Measurements from ENCODE around the gene CNTN6. TPM values are rescaled to one million over a fixed set of nuclear protein-coding genes. Genes with fewer than 3 reads are reported as not detected.
A peak's percentile ranks its signal among the peaks of the same experiment; 100 is the strongest.

The CNTN6 gene
- total and polyA plus RNA-seq, 8 donors, result 3.0 to 8.4 (median 6.7) TPM

DNA sequence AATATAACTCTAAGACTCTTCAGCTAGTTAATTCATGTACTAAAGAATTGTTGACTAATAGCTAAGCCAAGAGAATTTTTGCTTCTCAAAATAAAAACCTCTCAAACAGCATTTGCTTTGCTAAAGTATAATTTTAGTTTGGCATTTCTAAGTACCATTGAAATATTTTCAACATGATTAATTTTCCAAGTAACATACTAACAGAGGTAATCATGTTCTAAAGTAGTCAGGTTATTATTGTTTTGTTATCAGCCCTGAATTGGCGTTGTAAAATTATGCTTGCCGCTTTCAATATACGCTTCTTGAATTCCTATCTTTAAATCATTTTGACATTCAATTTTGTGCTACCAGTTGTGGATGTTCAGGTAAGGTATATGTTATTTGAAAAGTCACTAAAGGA is 134.3 kb downstream of the CNTN6 start:
- DNase-seq, result no peak
- H3K9me3 ChIP-seq, result no peaks in the 10 kb centered on the region
- TF ChIP-seq, protein P1, sequence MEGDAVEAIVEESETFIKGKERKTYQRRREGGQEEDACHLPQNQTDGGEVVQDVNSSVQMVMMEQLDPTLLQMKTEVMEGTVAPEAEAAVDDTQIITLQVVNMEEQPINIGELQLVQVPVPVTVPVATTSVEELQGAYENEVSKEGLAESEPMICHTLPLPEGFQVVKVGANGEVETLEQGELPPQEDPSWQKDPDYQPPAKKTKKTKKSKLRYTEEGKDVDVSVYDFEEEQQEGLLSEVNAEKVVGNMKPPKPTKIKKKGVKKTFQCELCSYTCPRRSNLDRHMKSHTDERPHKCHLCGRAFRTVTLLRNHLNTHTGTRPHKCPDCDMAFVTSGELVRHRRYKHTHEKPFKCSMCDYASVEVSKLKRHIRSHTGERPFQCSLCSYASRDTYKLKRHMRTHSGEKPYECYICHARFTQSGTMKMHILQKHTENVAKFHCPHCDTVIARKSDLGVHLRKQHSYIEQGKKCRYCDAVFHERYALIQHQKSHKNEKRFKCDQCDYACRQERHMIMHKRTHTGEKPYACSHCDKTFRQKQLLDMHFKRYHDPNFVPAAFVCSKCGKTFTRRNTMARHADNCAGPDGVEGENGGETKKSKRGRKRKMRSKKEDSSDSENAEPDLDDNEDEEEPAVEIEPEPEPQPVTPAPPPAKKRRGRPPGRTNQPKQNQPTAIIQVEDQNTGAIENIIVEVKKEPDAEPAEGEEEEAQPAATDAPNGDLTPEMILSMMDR (IDR thresholded peaks at IDR 0.05), result no peak
- H3K4me1 ChIP-seq, result no peaks in the 10 kb centered on the region
- H3K27me3 ChIP-seq, result no peaks in the 10 kb centered on the region
- peak; percentile 79 for ATAC-seq
- H3K4me3 ChIP-seq, result no peak overlapping the region
- H3K36me3 ChIP-seq, result no peaks in the 10 kb centered on the region
- no peak overlapping the region for H3K27ac ChIP-seq
- intact Hi-C loops (cut with DNase I), result no loop called here

DNA sequence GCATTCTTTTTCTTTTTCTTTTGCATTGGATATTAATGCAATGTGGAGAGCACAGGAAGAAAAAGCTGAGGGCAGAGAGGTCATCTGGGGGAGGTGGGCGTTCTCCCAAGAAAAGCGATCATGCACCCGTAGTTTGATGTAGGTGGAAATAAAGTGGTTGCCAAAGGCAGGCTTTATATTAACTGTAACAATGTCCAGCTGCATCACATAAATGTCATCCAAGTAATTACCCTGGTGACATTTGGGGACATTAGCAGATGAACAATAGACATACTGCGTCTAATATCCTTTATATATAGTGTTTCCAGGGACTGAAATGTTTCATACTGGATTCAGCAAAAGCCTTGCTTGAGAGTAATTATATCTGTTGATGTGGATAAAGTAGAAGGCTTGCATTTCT is 135.5 kb downstream of the CNTN6 start:
- no peak for DNase-seq

DNA sequence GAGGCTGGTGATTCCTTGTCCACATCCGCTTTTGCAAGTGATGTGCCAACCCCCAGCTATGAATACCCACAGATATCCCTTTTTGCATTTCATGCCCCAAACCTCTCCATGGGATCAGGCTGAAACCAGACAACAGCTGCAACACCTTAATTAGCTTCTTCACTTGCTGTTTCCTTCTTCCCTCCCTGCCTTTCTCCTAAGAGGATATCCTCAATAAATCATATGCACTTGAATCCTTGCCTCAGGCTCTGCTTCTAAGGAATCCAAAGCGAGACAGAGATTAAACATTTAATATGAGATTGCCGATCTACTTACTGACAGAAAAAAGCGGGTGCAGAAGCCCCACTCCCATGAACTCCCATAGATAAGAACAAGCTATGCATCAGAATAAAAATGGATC is 138.1 kb downstream of the CNTN6 start:
- TF ChIP-seq, protein P1 (IDR thresholded peaks at IDR 0.05), result no peak
- ATAC-seq (no peak), DNase-seq (no peak)
- H3K4me3 ChIP-seq, result no peak overlapping the region
- H3K27me3 ChIP-seq, result no peaks in the 10 kb centered on the region
- H3K27ac ChIP-seq, result no peak overlapping the region
- no peaks in the 10 kb centered on the region for H3K4me1 ChIP-seq
- intact Hi-C loops (cut with DNase I), result no loop called here
- H3K36me3 ChIP-seq, result no peaks in the 10 kb centered on the region
- H3K9me3 ChIP-seq, result no peaks in the 10 kb centered on the region

More for the DNA sequence above, 135.5 kb downstream of the CNTN6 start:
- no peak for ATAC-seq
- TF ChIP-seq, protein P1 (IDR thresholded peaks at IDR 0.05), result no peak
- intact Hi-C loops (cut with DNase I), result no loop called here
- Histone ChIP-seq H3K27ac (no peak overlapping the region), H3K27me3 (no peaks in the 10 kb centered on the region), H3K36me3 (no peaks in the 10 kb centered on the region), H3K4me1 (no peaks in the 10 kb centered on the region), H3K4me3 (no peak overlapping the region), H3K9me3 (no peaks in the 10 kb centered on the region)

DNA sequence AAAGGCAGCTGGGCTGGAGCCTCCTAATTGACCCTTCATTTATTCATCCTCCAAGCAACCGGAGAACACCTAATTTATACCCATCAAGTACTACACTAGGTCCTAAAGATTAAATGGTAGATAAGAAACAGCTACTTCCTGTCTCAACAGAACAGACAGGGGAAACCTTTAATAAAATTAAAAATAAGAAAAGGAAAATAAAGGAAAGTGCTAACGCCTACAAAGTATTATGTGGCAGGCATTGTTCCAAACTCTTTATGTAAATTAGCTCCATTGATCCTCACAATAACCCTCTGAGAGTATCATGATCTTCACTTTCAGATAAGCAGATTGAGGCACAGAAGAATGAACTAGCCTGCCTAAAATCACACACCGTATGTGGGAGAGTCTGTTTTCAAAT is 139.5 kb downstream of the CNTN6 start:
- Histone ChIP-seq H3K27me3 (no peaks in the 10 kb centered on the region), H3K4me3 (no peak overlapping the region), H3K9me3 (peaks cover 0 to 2% of the 10 kb centered on the region in 2 donors), H3K27ac (no peak overlapping the region), H3K4me1 (no peaks in the 10 kb centered on the region), H3K36me3 (no peaks in the 10 kb centered on the region)
- ATAC-seq (no peak), DNase-seq (no peak)
- TF ChIP-seq, protein P1 (IDR thresholded peaks at IDR 0.05), result no peak
- intact Hi-C loops (cut with DNase I), result no loop called here

DNA sequence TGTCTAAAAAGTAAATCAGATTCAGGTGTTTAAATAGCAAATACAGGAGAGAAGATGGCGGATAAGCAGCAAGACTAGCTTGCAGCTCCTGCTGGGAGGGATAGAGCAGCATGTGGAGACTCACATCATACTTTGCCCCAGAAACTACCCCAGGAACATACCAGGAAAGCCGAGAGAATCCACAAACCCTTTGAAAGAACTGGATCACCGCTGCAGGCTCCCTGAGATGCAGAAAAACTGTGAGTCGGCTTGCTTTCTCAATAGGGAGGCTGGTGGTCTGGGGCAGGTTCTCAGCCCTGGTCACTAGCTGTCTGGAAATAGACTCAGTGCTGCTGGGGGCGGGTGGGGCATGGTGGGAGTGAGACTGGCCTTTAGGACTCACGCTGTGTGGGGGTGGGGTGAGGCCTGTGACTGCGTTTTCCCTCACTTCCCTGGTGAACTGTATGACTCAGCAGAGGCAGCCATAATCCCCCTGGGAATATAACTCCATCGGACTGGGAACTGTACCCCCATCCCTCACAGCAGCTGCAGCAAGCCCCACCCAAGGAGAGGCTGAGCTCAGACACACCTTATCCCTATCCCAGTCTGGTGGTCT is 142.8 kb downstream of the CNTN6 start:
- ATAC-seq (no peak), DNase-seq (no peak)
- intact Hi-C loops (cut with DNase I), result no loop called here
- Histone ChIP-seq H3K4me1 (no peaks in the 10 kb centered on the region), H3K27ac (no peak overlapping the region), H3K27me3 (no peaks in the 10 kb centered on the region), H3K4me3 (no peak overlapping the region), H3K36me3 (no peaks in the 10 kb centered on the region), H3K9me3 (peaks cover 0 to 4% of the 10 kb centered on the region in 2 donors)
- TF ChIP-seq, protein P1 (IDR thresholded peaks at IDR 0.05), result no peak
